Heart left ventricle (tissue), 16 donors: ENCODE results near the gene GUCY2D. TPM values are rescaled to one million over a fixed set of nuclear protein-coding genes. Genes with fewer than 3 reads are reported as not detected.

Experiments
- ATAC-seq, 4 donors: fragments of 200-7000 bp; cut with Tn5 transposase; one replicate each; pipeline ENCODE4 v1.9.1; 2020 to 2022; ENCODE audit warnings: moderate library complexity in 4 of 4, mild to moderate bottlenecking in 3 of 4, moderate number of reproducible peaks in 1 of 4
- DNase-seq, 5 donors: peaks; one replicate each; pipeline ENCODE4 v3.0.0-alpha.2; 2020
- H3K27ac ChIP-seq, 12 donors: fragments of 200-600 bp; sonication (generic) in 4 of 12; one replicate each; pipeline versions ENCODE4 v1.5.0 to v1.8.0; 2016 to 2022; ENCODE audit warnings: mild to moderate bottlenecking in 2 of 12
- H3K27me3 ChIP-seq, 9 donors: fragments of 200-600 bp; sonication (generic) in 2 of 9; one replicate each; pipeline versions ENCODE4 v1.5.1 to v1.8.0; 2016 to 2022; ENCODE audit warnings: mild to moderate bottlenecking in 3 of 9
- H3K36me3 ChIP-seq, 9 donors: fragments of 200-600 bp; sonication (generic) in 2 of 9; one replicate each; pipeline versions ENCODE4 v1.5.0 to v1.8.0; 2018 to 2022; ENCODE audit warnings: mild to moderate bottlenecking in 2 of 9
- H3K4me1 ChIP-seq, 12 donors: fragments of 200-600 bp; sonication (generic) in 4 of 12; one replicate each; pipeline versions ENCODE4 v1.5.0 to v1.8.0; 2016 to 2022; ENCODE audit warnings: mild to moderate bottlenecking in 3 of 12
- H3K4me3 ChIP-seq, 12 donors: fragments of 200-600 bp; sonication (generic) in 4 of 12; one replicate each; pipeline versions ENCODE4 v1.5.0 to v1.8.0; 2017 to 2022; ENCODE audit warnings: mild to moderate bottlenecking in 9 of 12, moderate library complexity in 4 of 12
- H3K9me3 ChIP-seq, 12 donors: fragments of 200-600 bp; sonication (generic) in 4 of 12; one replicate each; pipeline versions ENCODE4 v1.5.0 to v1.8.0; 2016 to 2022; ENCODE audit warnings: mild to moderate bottlenecking in 1 of 12
- CTCF ChIP-seq, 12 donors: fragments of 200-600 bp; sonication (generic) in 4 of 12; IDR thresholded peaks; one replicate each; pipeline versions ENCODE4 v1.5.0 to v1.8.0; 2018 to 2022; ENCODE audit warnings: antibody characterized with exemption in 12 of 12, mild to moderate bottlenecking in 5 of 12
- POLR2A ChIP-seq, 2 donors: fragments of 450-650 bp; IDR thresholded peaks; one replicate each; pipeline ENCODE4 v1.6.1; 2017; ENCODE audit warnings: antibody characterized with exemption in 2 of 2, mild to moderate bottlenecking in 2 of 2, moderate library complexity in 2 of 2
- WGBS, 4 donors: extraction: QIAGEN DNeasy Blood & Tissue Kit in 2 of 4; methylation state at CpG; one replicate each; pipeline versions ENCODE4 v1.1.5 to v1.1.7; 2013 to 2018; 5-methylcytosine and 5-hydroxymethylcytosine counted together
- intact Hi-C, 10 donors: fragments of 100-400 bp; cut with DNase I; formaldehyde crosslinking; loops; one replicate each; pipeline versions ENCODE4 v1.11.1 to v1.14.2; 2022
- polyA plus RNA-seq, 2 donors: library from polyadenylated mRNA; stranded (reverse); fragments of 200-250 nt; gene quantifications; one replicate each; pipeline ENCODE4 v1.2.3, GENCODE V29; 2013
- total RNA-seq, 9 donors: library from RNA; depleted of rRNA in 2 of 9; stranded (reverse); fragments of >200 nt in 2 of 9; fragmentation: NEBNext Ultra II Directional in 3 of 9; extraction: Animal tissue kit (Norgen Biotek cat#: 25700) in 3 of 9; gene quantifications; one replicate each; pipeline versions ENCODE4 v1.1.0 to v1.2.4, GENCODE V29; 2016 to 2023
- donor health status: ischemic (EF 13 %, LVEDD 7.1; RV severe dilation, severe dysfunction).
- donor health status: healthy with polysubstance abuse.
- donor health status: DM: no; HTN: yes; CAD: no.
- donor health status: DM: no; HTN: no; CAD: no.
- donor health status: ischemic (EF 25% LVEDD 6.9; RV normal size, moderate dysfunction).
- donor health status: ischemic (EF 25% LVEDD 5.7; RV mildly dilated, moderate dysfunction).
- donor health status: healthy.
- donor health status: DM: yes; HTN: yes; CAD: no.
- donor health status: ischemic (EF 35%, LVEDD 5.7; RV mildly dilated, moderate dysfunction).
- donor health status: nonischemic (EF 11% LVEDD 7.7; RV severe dilation, severe dysfunction).
- donor health status: DM: yes; HTN: yes; CAD: no.
- donor health status: PGD.
- donor health status: ischemic (EF 29% LVEDD 5.4; RV normal size, mild dysfunction).
- donor health status: nonischemic (EF 23%, LVEDD 6.1; RV moderate dilation, normal function).

GUCY2D gene
- total and polyA plus RNA-seq, 11 donors, result 0.04 TPM; not detected in 10

- Histone ChIP-seq H3K4me1 (peaks cover 0 to 17% (median 6%) of the 10 kb centered on the region in 12 donors), H3K9me3 (no peaks in the 10 kb centered on the region), H3K27me3 (peaks cover 0 to 23% (median 7%) of the 10 kb centered on the region in 9 donors), H3K27ac (peak overlapping the region in 9 of 12 donors; percentile 14 to 74 (median 60)), H3K4me3 (peak overlapping the region in 1 of 12 donors; percentile 7), H3K36me3 (no peaks in the 10 kb centered on the region)
- DNase-seq (peak in 4 of 5 donors; percentile 39 to 69 (median 48)), ATAC-seq (peak; percentile 81 to 91 (median 90))
- TF ChIP-seq POLR2A (IDR thresholded peaks at IDR 0.05) (no peak), CTCF (IDR thresholded peaks at IDR 0.05) (peak; percentile 19 to 65 (median 34))
- WGBS, 4 donors, result 7 to 12% (median 8%) methylated on average over 5 of the region's 5 CpGs
- intact Hi-C loops, result loop anchor here in 2 of 10 donors (10.0 kb wide), 1 partner anchor 48 kb away; no protein-coding TSS in a partner anchor
Measured at GRCh38 chr17:7997186-7997585, 5.2 kb upstream of the GUCY2D start.

- peak in 1 of 4 donors; percentile 40 for ATAC-seq
- no peak for TF ChIP-seq POLR2A (IDR thresholded peaks at IDR 0.05)
- no peak for TF ChIP-seq CTCF (IDR thresholded peaks at IDR 0.05)
- Histone ChIP-seq H3K4me1 (peaks cover 4 to 15% (median 12%) of the 10 kb centered on the region in 12 donors), H3K36me3 (no peaks in the 10 kb centered on the region), H3K27me3 (peaks cover 16 to 62% (median 30%) of the 10 kb centered on the region in 9 donors), H3K9me3 (no peaks in the 10 kb centered on the region), H3K4me3 (peak overlapping the region; percentile 4 to 46 (median 33)), H3K27ac (no peak overlapping the region)
- WGBS, 4 donors, result 6 to 8% (median 7%) methylated on average over 17 to 92 of the region's 92 CpGs
- no peak for DNase-seq
- intact Hi-C loops, result loop anchor here in 1 of 10 donors (10.0 kb wide), 1 partner anchor 52 kb away; no protein-coding TSS in a partner anchor
Measured at GRCh38 chr17:8002721-8003593, 542 bp downstream of the GUCY2D start.

GRCh38 chr17:8003594-8004181 lies 1.3 kb downstream of the GUCY2D start:
- Histone ChIP-seq H3K36me3 (no peaks in the 10 kb centered on the region), H3K27me3 (peaks cover 16 to 62% (median 30%) of the 10 kb centered on the region in 9 donors), H3K4me1 (peaks cover 4 to 15% (median 12%) of the 10 kb centered on the region in 12 donors), H3K4me3 (peak overlapping the region in 7 of 12 donors; percentile 8 to 46 (median 40)), H3K9me3 (no peaks in the 10 kb centered on the region), H3K27ac (no peak overlapping the region)
- intact Hi-C loops, result loop anchor here in 1 of 10 donors (10.0 kb wide), 1 partner anchor 51 kb away; no protein-coding TSS in a partner anchor
- TF ChIP-seq CTCF (IDR thresholded peaks at IDR 0.05), result no peak
- no peak for TF ChIP-seq POLR2A (IDR thresholded peaks at IDR 0.05)
- DNase-seq, result no peak
- WGBS, 4 donors, result 55 to 62% (median 60%) methylated on average over 22 to 44 of the region's 44 CpGs
- ATAC-seq, result peak in 1 of 4 donors; percentile 33

DNA sequence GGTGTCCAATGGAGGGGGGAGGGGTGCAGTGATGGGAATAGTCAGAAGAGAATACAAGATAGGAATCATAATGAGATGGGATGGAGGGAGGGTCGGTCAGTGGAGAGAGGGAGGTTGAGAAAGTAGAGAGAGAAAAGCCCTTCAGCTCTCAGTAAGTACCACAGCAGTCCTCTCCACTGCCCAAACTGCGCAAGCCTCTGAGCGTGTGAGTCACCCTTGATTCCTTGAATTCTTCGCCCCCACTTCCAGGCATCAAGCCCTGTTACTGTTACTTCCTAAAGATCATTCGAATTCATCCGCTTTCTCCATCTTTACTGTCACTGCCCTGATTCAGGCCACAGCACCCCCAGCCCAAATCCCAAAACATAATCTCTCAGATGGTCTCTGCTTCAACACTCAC lies 2.5 kb downstream of the GUCY2D start:
- intact Hi-C loops, result loop anchor here in 1 of 10 donors (10.0 kb wide), 1 partner anchor 50 kb away; no protein-coding TSS in a partner anchor
- Histone ChIP-seq H3K27me3 (peaks cover 16 to 60% (median 27%) of the 10 kb centered on the region in 9 donors), H3K36me3 (no peaks in the 10 kb centered on the region), H3K9me3 (no peaks in the 10 kb centered on the region), H3K4me1 (peaks cover 4 to 15% (median 12%) of the 10 kb centered on the region in 12 donors), H3K4me3 (no peak overlapping the region), H3K27ac (no peak overlapping the region)
- ATAC-seq (no peak), DNase-seq (no peak)
- WGBS, 4 donors, result 92 to 96% (median 94%) methylated on average over 6 of the region's 6 CpGs
- TF ChIP-seq CTCF (IDR thresholded peaks at IDR 0.05), result no peak
- no peak for TF ChIP-seq POLR2A (IDR thresholded peaks at IDR 0.05)
